Measurements from ENCODE around the gene SEMA5A. TPM values are rescaled to one million over a fixed set of nuclear protein-coding genes. Genes with fewer than 3 reads are reported as not detected.

The SEMA5A gene
- total and polyA plus RNA-seq, 2 of the 8 experiments (the other 6 are each of a cell fraction or from before 2014, with no cell fraction given), result 5.3 to 8.9 TPM

DNA sequence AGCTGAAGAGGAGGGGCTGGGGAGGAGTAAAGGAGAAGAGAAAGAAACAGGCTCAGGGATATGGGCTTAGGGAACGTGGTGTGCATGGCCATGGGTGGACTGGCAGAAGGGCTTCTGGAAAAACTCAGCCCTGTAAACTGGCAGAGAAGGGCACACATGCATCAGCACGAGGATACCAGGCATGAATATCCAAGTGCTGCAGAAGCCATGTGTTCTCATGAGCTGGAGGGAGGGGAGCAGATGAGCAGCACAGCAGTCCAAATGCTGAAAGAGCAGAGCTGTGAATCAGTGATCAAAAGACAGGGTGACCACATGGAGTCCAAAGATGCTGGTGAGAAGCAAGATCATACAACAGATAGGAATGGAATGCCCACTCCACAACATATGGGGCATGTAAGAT lies 72.3 kb downstream of the SEMA5A start:
- no peaks in the 10 kb centered on the region for H3K27me3 ChIP-seq (replicated peaks in 1 of 4; ENCODE audit: control insufficient read depth in 3 of 4, extremely low read depth in 1 of 4, insufficient read depth in 3 of 4, low read length in 3 of 4)
- H3K23ac ChIP-seq (ENCODE audit: insufficient read length), result no peak overlapping the region
- H3K4me2 ChIP-seq (ENCODE audit: insufficient read depth in 1 of 2, low read depth in 2 of 2, low read length in 2 of 2), result no peak overlapping the region
- no peaks in the 10 kb centered on the region for H4K20me1 ChIP-seq (replicated peaks in 1 of 2; ENCODE audit: control insufficient read depth in 1 of 2, insufficient read depth in 2 of 2, low read length in 2 of 2)
- H2BK20ac ChIP-seq (ENCODE audit: low read length), result no peak overlapping the region
- DNase-seq (ENCODE audit: low read depth in 1 of 2, low spot score in 2 of 2), result no peak
- no peak overlapping the region for H3K18ac ChIP-seq (ENCODE audit: extremely low read depth, low read length)
- H3K36me3 ChIP-seq (ENCODE audit: control insufficient read depth in 2 of 4, insufficient read depth in 4 of 4, low read length in 3 of 4), result no peaks in the 10 kb centered on the region
- no peaks in the 10 kb centered on the region for H3K79me1 ChIP-seq (ENCODE audit: low read depth, low read length)
- no peaks in the 10 kb centered on the region for H3K79me2 ChIP-seq (ENCODE audit: control insufficient read depth in 1 of 2, insufficient read depth in 2 of 2, low read length in 2 of 2)
- no peak overlapping the region for H3K9ac ChIP-seq (replicated peaks in 1 of 4; ENCODE audit: extremely low read depth in 1 of 4, low read depth in 3 of 4, low read length in 3 of 4)
- no peak for FAIRE-seq
- H4K5ac ChIP-seq (ENCODE audit: insufficient read length, low read depth, low read length), result no peak overlapping the region
- H2BK5ac ChIP-seq (ENCODE audit: low read depth, low read length), result no peak overlapping the region
- no peak overlapping the region for H3K4me3 ChIP-seq (ENCODE audit: extremely low read depth in 1 of 4, insufficient read depth in 2 of 4, low read depth in 3 of 4, low read length in 4 of 4)
- H4K8ac ChIP-seq (ENCODE audit: extremely low read depth, insufficient read depth, low read length), result no peak overlapping the region
- TF ChIP-seq, protein P1, sequence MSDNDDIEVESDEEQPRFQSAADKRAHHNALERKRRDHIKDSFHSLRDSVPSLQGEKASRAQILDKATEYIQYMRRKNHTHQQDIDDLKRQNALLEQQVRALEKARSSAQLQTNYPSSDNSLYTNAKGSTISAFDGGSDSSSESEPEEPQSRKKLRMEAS (IDR thresholded peaks at IDR 0.05), result peak; percentile 14; the same call in 1 of the 2 replicates
- TF ChIP-seq FOSL1 (IDR thresholded peaks at IDR 0.05; ENCODE audit: insufficient read depth, low read depth, low read length), result no peak
- no peak overlapping the region for H2BK120ac ChIP-seq (replicated peaks; ENCODE audit: low read depth, low read length)
- no peak overlapping the region for H2BK12ac ChIP-seq (ENCODE audit: low read depth, low read length)
- ChIA-PET POLR2A (ENCODE audit: partially characterized antibody) (no interaction called here), CTCF (ENCODE audit: partially characterized antibody) (interaction anchor here (0.6 kb wide), 1 partner anchor 89 kb away, joined by 3 read pairs; no protein-coding TSS in a partner anchor)
- H3K56ac ChIP-seq (replicated peaks; ENCODE audit: insufficient read length, low read depth, low read length), result no peak overlapping the region
- H3K27ac ChIP-seq (ENCODE audit: low read depth, low read length), result no peak overlapping the region
- H3K4me1 ChIP-seq (replicated peaks in 1 of 4; ENCODE audit: control insufficient read depth in 3 of 4, insufficient read depth in 4 of 4, low read length in 3 of 4), result no peaks in the 10 kb centered on the region
- H3K14ac ChIP-seq (ENCODE audit: insufficient read length), result no peak overlapping the region
- WGBS, 2 experiments (ENCODE audit: extremely low coverage in 1 of 2, insufficient coverage in 1 of 2, insufficient read length in 1 of 2, insufficient replicate concordance in 2 of 2, low coverage in 1 of 2, low lambda C conversion rate in 2 of 2, missing lambda C conversion rate in 1 of 2), result 97% methylated on average over 2 of the region's 2 CpGs; no CpG with 5 or more reads in 1 of the 2 experiments
- H3K23me2 ChIP-seq (ENCODE audit: low read depth, low read length), result no peaks in the 10 kb centered on the region; the same call in 1 of the 2 replicates
- H3K4ac ChIP-seq (replicated peaks; ENCODE audit: insufficient read length, low read depth, low read length), result peak overlapping the region; percentile 15
- H4K91ac ChIP-seq (replicated peaks; ENCODE audit: insufficient read length, low read length), result no peak overlapping the region
- no peak overlapping the region for H2AK5ac ChIP-seq (ENCODE audit: low read depth, low read length)
- H2AFZ ChIP-seq (ENCODE audit: low read length), result no peak overlapping the region
- H3K9me3 ChIP-seq (ENCODE audit: insufficient read depth in 2 of 2, low read depth in 1 of 2, low read length in 1 of 2), result peaks cover 11 to 13% of the 10 kb centered on the region in 2 experiments; a peak in 3 of 4 replicates
- H2BK15ac ChIP-seq (ENCODE audit: low read length), result no peak overlapping the region

All from H1 (cell line).